Measurements from ENCODE around the gene ARID3B. TPM values are rescaled to one million over a fixed set of nuclear protein-coding genes. Genes with fewer than 3 reads are reported as not detected.

Gene ARID3B
- total RNA-seq, 1 donor from 2014 or later = 15.2 TPM

DNA sequence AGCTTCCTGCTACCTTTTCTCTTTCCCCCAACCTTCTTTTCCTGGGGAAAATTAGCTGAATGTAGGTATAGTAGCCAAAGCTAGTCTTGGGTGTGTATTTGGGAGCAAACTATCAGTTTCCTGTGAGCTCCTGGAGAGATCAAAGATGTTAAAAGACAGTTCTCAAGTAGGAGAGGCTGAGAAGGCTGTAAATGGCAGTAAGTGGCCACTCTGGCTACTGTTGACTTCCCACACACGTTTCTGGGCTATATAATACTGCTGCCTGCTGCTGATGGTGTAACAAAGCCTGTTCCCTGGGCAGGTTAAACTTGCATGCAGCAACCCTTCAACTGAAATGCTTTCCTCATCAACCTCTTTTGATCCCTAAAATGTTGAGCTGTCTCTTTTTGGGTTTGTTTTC is 27.6 kb downstream of the ARID3B start:
- no peak overlapping the region for H3K4me3 ChIP-seq
- no peak for DNase-seq (ENCODE audit: extremely low spot score in 2 of 2)
- no peaks in the 10 kb centered on the region for H3K4me1 ChIP-seq
- no peaks in the 10 kb centered on the region for H3K9me3 ChIP-seq
- no peaks in the 10 kb centered on the region for H3K27me3 ChIP-seq
- TF ChIP-seq POLR2AphosphoS5 (IDR thresholded peaks at IDR 0.05; ENCODE audit: insufficient read depth in 1 of 2, low read depth in 1 of 2) (no peak), POLR2A (IDR thresholded peaks at IDR 0.05) (no peak)
- TF ChIP-seq, protein P1, sequence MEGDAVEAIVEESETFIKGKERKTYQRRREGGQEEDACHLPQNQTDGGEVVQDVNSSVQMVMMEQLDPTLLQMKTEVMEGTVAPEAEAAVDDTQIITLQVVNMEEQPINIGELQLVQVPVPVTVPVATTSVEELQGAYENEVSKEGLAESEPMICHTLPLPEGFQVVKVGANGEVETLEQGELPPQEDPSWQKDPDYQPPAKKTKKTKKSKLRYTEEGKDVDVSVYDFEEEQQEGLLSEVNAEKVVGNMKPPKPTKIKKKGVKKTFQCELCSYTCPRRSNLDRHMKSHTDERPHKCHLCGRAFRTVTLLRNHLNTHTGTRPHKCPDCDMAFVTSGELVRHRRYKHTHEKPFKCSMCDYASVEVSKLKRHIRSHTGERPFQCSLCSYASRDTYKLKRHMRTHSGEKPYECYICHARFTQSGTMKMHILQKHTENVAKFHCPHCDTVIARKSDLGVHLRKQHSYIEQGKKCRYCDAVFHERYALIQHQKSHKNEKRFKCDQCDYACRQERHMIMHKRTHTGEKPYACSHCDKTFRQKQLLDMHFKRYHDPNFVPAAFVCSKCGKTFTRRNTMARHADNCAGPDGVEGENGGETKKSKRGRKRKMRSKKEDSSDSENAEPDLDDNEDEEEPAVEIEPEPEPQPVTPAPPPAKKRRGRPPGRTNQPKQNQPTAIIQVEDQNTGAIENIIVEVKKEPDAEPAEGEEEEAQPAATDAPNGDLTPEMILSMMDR (IDR thresholded peaks at IDR 0.05) = no peak
- no peak overlapping the region for H3K27ac ChIP-seq
- peaks cover 0 to 10% of the 10 kb centered on the region in 2 donors for H3K36me3 ChIP-seq
- intact Hi-C loops (cut with DNase I) = no loop called here

- intact Hi-C loops (cut with DNase I) = no loop called here
- Histone ChIP-seq H3K36me3 (peaks cover 0 to 19% of the 10 kb centered on the region in 2 donors), H3K9me3 (no peaks in the 10 kb centered on the region), H3K27ac (no peak overlapping the region), H3K27me3 (no peaks in the 10 kb centered on the region), H3K4me3 (no peak overlapping the region), H3K4me1 (no peaks in the 10 kb centered on the region)
- no peak for DNase-seq (ENCODE audit: extremely low spot score in 2 of 2)
- no peak for TF ChIP-seq POLR2A (IDR thresholded peaks at IDR 0.05)
- no peak for TF ChIP-seq POLR2AphosphoS5 (IDR thresholded peaks at IDR 0.05; ENCODE audit: insufficient read depth in 1 of 2, low read depth in 1 of 2)
These were observed 28.7 kb downstream of the ARID3B start for GRCh38 chr15:74569731-74570070.

- Histone ChIP-seq H3K36me3 (peaks cover 0 to 22% of the 10 kb centered on the region in 2 donors), H3K27ac (no peak overlapping the region), H3K4me1 (no peaks in the 10 kb centered on the region), H3K4me3 (no peak overlapping the region), H3K27me3 (no peaks in the 10 kb centered on the region), H3K9me3 (no peaks in the 10 kb centered on the region)
- TF ChIP-seq, protein P1 (IDR thresholded peaks at IDR 0.05) = no peak
- TF ChIP-seq POLR2A (IDR thresholded peaks at IDR 0.05) (no peak), POLR2AphosphoS5 (IDR thresholded peaks at IDR 0.05; ENCODE audit: insufficient read depth in 1 of 2, low read depth in 1 of 2) (no peak)
- DNase-seq (ENCODE audit: extremely low spot score in 2 of 2) = no peak
- intact Hi-C loops (cut with DNase I) = no loop called here
These were observed 30.2 kb downstream of the ARID3B start for GRCh38 chr15:74571191-74571590.

DNA sequence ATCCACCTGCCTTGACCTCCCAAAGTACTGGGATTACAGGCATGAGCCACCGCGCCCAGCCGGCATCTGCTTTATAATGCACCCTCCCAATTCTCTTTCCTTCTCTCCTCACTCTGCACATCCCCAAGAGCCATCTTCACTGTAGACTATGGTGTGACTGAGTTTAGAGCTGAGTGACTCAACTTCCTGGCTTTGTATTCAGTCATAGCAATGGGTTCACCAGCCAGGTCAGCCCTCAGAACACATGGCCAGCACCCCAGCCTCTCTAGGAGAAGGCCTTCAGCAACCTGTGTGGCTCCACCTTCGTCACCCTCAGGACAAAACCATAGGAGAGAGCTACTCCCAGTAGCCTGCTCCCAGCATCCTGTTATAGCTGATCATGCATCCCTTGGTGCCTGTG is 33.0 kb downstream of the ARID3B start:
- Histone ChIP-seq H3K4me3 (no peak overlapping the region), H3K9me3 (no peaks in the 10 kb centered on the region), H3K27ac (no peak overlapping the region), H3K27me3 (no peaks in the 10 kb centered on the region), H3K4me1 (no peaks in the 10 kb centered on the region), H3K36me3 (peaks cover 0 to 22% of the 10 kb centered on the region in 2 donors)
- no peak for DNase-seq (ENCODE audit: extremely low spot score in 2 of 2)
- intact Hi-C loops (cut with DNase I) = no loop called here
- TF ChIP-seq POLR2AphosphoS5 (IDR thresholded peaks at IDR 0.05; ENCODE audit: insufficient read depth in 1 of 2, low read depth in 1 of 2) = no peak
- TF ChIP-seq, protein P1 (IDR thresholded peaks at IDR 0.05) = no peak

DNA sequence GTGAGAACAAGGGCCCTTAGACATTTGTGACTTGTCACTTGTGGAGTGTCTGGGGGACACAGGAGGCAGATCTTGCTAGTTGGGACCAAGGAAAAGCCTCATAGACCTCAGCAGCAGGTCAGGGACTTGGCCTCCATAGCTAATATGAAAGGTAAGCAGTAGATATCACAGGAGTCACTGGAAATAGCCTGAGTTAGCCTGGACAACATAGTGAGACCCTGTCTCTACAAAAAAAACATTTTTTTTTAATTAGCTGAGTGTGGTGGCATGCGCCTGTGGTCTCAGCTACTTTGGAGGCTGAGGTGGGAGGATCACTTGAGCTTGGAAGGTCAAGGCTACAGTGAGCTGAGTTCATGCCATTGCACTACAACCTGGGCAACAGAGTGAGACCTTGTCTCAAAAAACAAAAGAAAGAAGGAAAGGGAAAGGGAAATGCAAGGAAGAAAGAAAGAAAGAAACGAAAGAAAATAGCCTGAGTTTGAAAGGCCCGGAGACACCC is 37.5 kb downstream of the ARID3B start:
- H3K36me3 ChIP-seq = peaks cover 0 to 12% of the 10 kb centered on the region in 2 donors
- no peaks in the 10 kb centered on the region for H3K4me1 ChIP-seq
- intact Hi-C loops (cut with DNase I) = no loop called here
- H3K4me3 ChIP-seq = no peak overlapping the region
- H3K27me3 ChIP-seq = no peaks in the 10 kb centered on the region
- TF ChIP-seq POLR2A (IDR thresholded peaks at IDR 0.05) = no peak
- TF ChIP-seq POLR2AphosphoS5 (IDR thresholded peaks at IDR 0.05; ENCODE audit: insufficient read depth in 1 of 2, low read depth in 1 of 2) = no peak
- TF ChIP-seq, protein P1 (IDR thresholded peaks at IDR 0.05) = no peak
- no peak for DNase-seq (ENCODE audit: extremely low spot score in 2 of 2)
- no peaks in the 10 kb centered on the region for H3K9me3 ChIP-seq
- no peak overlapping the region for H3K27ac ChIP-seq

Data from vagina (tissue), 2 donors.